ENCODE results near the gene PADI3. TPM values are rescaled to one million over a fixed set of nuclear protein-coding genes. Genes with fewer than 3 reads are reported as not detected.

Gene PADI3
- total RNA-seq, 2 donors from 2014 or later: not detected

- Histone ChIP-seq H3K4me3 (no peak within 1 kb of the TSS), H3K9me3 (no peaks in the 10 kb centered on the region), H3K36me3 (no peaks in the 10 kb centered on the region), H3K4me1 (no peaks in the 10 kb centered on the region), H3K27ac (no peak within 1 kb of the TSS), H3K27me3 (no peaks in the 10 kb centered on the region)
- DNase-seq (ENCODE audit: low spot score): no peak
- TF ChIP-seq CTCF (IDR thresholded peaks at IDR 0.05): no peak
Measured at GRCh38 chr1:17204546-17205440, 44.1 kb upstream of the PADI3 start, which contains the start of gene PADI1. Gene PADI1, plus strand, starts transcription at chr1:17205128. Its CDS starts 90 bp downstream, at chr1:17205218.

- no peak for DNase-seq (ENCODE audit: low spot score)
- Histone ChIP-seq H3K27me3 (no peaks in the 10 kb centered on the region), H3K4me3 (no peak overlapping the region), H3K27ac (no peak overlapping the region), H3K9me3 (no peaks in the 10 kb centered on the region), H3K36me3 (no peaks in the 10 kb centered on the region), H3K4me1 (no peaks in the 10 kb centered on the region)
- TF ChIP-seq CTCF (IDR thresholded peaks at IDR 0.05): no peak
Measured at GRCh38 chr1:17205652-17206051, 43.2 kb upstream of the PADI3 start.

GRCh38 chr1:17206196-17206595 lies 42.7 kb upstream of the PADI3 start:
- no peaks in the 10 kb centered on the region for H3K36me3 ChIP-seq
- H3K4me3 ChIP-seq: no peak overlapping the region
- no peaks in the 10 kb centered on the region for H3K9me3 ChIP-seq
- no peak for TF ChIP-seq CTCF (IDR thresholded peaks at IDR 0.05)
- no peaks in the 10 kb centered on the region for H3K4me1 ChIP-seq
- H3K27me3 ChIP-seq: no peaks in the 10 kb centered on the region
- no peak for DNase-seq (ENCODE audit: low spot score)
- no peak overlapping the region for H3K27ac ChIP-seq

- no peaks in the 10 kb centered on the region for H3K36me3 ChIP-seq
- H3K27ac ChIP-seq: no peak overlapping the region
- no peaks in the 10 kb centered on the region for H3K9me3 ChIP-seq
- no peak for TF ChIP-seq CTCF (IDR thresholded peaks at IDR 0.05)
- H3K4me1 ChIP-seq: no peaks in the 10 kb centered on the region
- H3K4me3 ChIP-seq: no peak overlapping the region
- DNase-seq (ENCODE audit: low spot score): no peak
- no peaks in the 10 kb centered on the region for H3K27me3 ChIP-seq
Measured at GRCh38 chr1:17207046-17207445, 41.9 kb upstream of the PADI3 start.

GRCh38 chr1:17207540-17207939 lies 41.4 kb upstream of the PADI3 start:
- Histone ChIP-seq H3K4me3 (no peak overlapping the region), H3K27me3 (no peaks in the 10 kb centered on the region), H3K4me1 (peaks cover 0 to 1% of the 10 kb centered on the region in 2 donors), H3K27ac (no peak overlapping the region), H3K36me3 (no peaks in the 10 kb centered on the region), H3K9me3 (no peaks in the 10 kb centered on the region)
- DNase-seq (ENCODE audit: low spot score): no peak
- no peak for TF ChIP-seq CTCF (IDR thresholded peaks at IDR 0.05)

Measured in right atrium auricular region (tissue), 2 donors.